Stimulated activated CD4-positive, alpha-beta T cell treated with anti-CD3 and anti-CD28 coated beads, Interleukin-1b, Interleukin-23, amount 100 ng/mL, for 48 hours (primary cell): ENCODE measurements around the gene BTLA.
"Not testable (repeated sequence)": the region's sequence is repeated elsewhere in the genome, so short reads cannot be mapped to it uniquely, and the experiment has no call there.

ENCODE experiments used
- DNase-seq: peaks from one replicate; pipeline ENCODE4 v3.0.0-alpha.2; 2020

BTLA gene

GRCh38 chr3:112498914-112499711, at the start of gene BTLA:
TSS of gene BTLA (minus strand) at chr3:112499472. CDS start at chr3:112499358, 114 bp downstream.
- peak; percentile 42 for DNase-seq

GRCh38 chr3:112546216-112546759, 47.0 kb upstream of the BTLA start:
- DNase-seq: no peak

GRCh38 chr3:112539825-112540650, 40.8 kb upstream of the BTLA start:
- DNase-seq: no peak

- DNase-seq: no peak
Observed at GRCh38 chr3:112531358-112531781, 32.1 kb upstream of the BTLA start.

- DNase-seq: no peak
Observed at GRCh38 chr3:112530573-112530972, 31.3 kb upstream of the BTLA start.

GRCh38 chr3:112524127-112524526, 24.9 kb upstream of the BTLA start:
- DNase-seq: not testable (repeated sequence)

GRCh38 chr3:112519424-112520001, 20.2 kb upstream of the BTLA start:
- DNase-seq: no peak

- not testable (repeated sequence) for DNase-seq
Observed at GRCh38 chr3:112518970-112519369, 19.7 kb upstream of the BTLA start.

GRCh38 chr3:112514527-112515128, 15.4 kb upstream of the BTLA start:
- DNase-seq: no peak

- DNase-seq: no peak
Observed at GRCh38 chr3:112512320-112512719, 13.0 kb upstream of the BTLA start.

- no peak for DNase-seq
Observed at GRCh38 chr3:112508860-112509259, 9.6 kb upstream of the BTLA start.

GRCh38 chr3:112508261-112508660, 9.0 kb upstream of the BTLA start:
- no peak for DNase-seq

GRCh38 chr3:112505907-112506306, 6.6 kb upstream of the BTLA start:
- no peak for DNase-seq

GRCh38 chr3:112504123-112504522, 4.9 kb upstream of the BTLA start:
- no peak for DNase-seq

- DNase-seq: no peak
Observed at GRCh38 chr3:112503304-112503972, 4.2 kb upstream of the BTLA start.

- DNase-seq: no peak
Observed at GRCh38 chr3:112500621-112501020, 1.3 kb upstream of the BTLA start.

- DNase-seq: peak; percentile 19
Observed at GRCh38 chr3:112497897-112498548, 1.2 kb downstream of the BTLA start.

- no peak for DNase-seq
Observed at GRCh38 chr3:112496366-112497067, 2.8 kb downstream of the BTLA start.

- not testable (repeated sequence) for DNase-seq
Observed at GRCh38 chr3:112494448-112494767, 4.9 kb downstream of the BTLA start.

GRCh38 chr3:112492124-112492523, 7.1 kb downstream of the BTLA start:
- no peak for DNase-seq

- DNase-seq: no peak
Observed at GRCh38 chr3:112491373-112491772, 7.9 kb downstream of the BTLA start.
